HG03103 (cell line): ENCODE data around the gene MRPL10.

Experiments
- ATAC-seq: cut with Tn5 transposase; IDR thresholded peaks from one replicate; pipeline ENCODE4 v1.9.1; 2021; ENCODE audit warnings: low read depth; ENCODE audit not compliant: unreplicated experiment

MRPL10 gene

DNA sequence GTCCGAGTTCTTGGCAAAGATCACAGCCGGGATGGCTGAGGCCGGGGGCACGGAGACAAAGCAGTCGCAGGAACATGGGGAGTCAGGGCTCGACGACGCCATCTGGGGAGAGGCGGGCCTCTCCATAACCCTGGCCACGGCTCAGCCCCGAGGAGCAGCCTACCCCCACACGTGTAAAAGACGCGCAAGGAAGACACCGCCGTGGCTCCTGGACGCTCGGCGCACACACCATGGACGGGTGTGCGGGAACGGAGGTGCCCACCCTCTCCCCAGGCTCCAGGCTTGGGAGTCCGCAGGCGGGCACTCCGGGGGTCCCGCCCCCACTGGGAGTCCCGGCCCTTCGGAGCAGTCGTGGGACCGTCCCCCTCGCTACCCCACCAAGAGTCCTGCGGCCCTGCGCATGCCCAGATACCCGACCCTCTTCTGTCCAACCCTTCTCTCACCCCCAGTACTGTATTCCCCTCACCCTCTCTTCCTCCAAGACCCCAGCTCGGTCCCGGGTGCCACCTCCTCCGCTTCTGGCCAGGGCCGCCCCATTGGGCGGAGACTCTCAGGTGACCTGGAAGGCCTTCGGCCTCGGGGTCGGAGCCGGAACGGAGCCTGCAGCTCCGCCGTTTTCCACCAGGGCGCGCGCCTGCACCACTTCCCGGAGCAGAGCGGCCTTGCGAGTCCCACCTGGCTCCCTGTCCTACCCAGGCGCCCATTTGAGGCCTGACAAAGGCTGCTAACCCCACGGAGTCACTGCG, 9.6 kb upstream of the MRPL10 start, which contains the start of gene SCRN2:
Gene SCRN2, minus strand, starts transcription at position 532 of the 746 bp plus-strand sequence. Its CDS starts 430 bp downstream, at position 102.
- ATAC-seq: peak; percentile 70

DNA sequence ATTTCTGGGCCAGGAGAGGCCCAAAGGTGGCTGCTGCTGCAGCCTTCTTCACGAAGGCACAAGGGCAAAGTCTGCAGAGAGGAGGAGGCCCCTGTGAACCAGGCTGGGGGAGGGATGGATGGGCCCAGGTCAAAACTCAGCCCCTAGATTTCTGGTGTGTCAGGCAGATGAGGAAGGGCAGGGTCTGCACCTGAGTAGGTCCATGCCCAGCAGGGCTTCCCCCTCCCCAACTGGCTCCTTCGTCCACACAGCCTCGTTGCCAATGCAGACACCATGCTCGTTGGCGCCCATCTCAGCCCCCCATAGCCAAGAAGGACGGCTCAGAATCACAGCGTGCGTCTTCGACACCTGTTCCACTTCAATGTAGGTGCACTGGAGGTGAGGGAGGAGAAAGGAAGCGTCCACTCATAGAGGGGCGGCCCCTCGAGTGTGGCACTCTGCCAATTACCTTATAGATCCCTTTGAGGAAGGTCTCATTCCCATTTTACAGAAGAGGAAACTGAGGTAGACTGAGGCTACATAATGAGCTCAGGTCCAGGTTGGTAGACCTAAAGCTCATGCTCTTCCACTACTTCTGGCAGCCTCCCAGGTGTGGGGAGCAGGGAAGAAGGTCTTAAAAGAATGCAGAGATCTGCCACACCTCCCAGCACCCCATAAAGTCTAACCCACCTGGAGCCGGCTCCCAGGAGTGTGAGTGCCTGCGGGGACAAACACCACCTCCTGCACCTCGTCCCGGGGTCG, 8.8 kb upstream of the MRPL10 start:
- ATAC-seq: no peak

DNA sequence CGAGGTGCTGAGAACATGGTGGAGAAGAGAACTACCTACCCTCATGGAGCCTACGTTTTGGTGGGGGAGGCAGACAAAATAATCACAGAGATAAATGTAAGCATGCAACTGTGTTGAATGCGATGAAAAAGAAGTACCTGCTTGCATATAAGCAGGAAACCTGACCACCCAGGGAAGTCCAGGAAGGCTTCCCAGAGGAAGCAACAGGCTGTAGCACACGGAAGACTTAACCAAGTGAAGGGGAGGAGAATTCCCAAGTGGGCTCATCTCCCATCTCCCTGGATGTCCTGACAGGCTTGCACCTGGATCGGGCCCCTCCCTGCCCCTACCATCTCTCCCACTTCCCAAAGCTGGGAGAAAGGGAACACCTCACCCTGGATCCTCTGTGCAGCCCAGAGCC, 7.7 kb upstream of the MRPL10 start:
- no peak for ATAC-seq

DNA sequence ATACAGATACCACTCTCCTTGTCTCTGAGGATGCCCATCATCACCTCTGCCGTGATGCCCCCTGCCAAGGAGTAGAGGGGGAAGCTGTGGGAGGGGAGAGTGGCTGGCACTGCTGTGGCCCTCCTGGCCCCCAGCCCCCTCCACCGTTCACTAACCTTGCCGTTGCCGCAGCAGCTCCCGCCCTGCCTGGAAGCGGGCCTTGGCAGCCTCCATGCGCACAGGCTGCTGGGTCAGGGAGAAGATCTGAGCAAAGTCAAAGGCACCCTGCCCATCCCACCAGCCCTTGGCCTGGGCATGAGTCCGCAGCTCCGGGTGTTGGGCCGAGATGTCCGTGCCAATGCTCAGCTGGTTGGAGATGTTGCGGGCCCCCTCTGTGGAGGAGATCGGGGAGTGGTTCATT, 7.3 kb upstream of the MRPL10 start:
- no peak for ATAC-seq

DNA sequence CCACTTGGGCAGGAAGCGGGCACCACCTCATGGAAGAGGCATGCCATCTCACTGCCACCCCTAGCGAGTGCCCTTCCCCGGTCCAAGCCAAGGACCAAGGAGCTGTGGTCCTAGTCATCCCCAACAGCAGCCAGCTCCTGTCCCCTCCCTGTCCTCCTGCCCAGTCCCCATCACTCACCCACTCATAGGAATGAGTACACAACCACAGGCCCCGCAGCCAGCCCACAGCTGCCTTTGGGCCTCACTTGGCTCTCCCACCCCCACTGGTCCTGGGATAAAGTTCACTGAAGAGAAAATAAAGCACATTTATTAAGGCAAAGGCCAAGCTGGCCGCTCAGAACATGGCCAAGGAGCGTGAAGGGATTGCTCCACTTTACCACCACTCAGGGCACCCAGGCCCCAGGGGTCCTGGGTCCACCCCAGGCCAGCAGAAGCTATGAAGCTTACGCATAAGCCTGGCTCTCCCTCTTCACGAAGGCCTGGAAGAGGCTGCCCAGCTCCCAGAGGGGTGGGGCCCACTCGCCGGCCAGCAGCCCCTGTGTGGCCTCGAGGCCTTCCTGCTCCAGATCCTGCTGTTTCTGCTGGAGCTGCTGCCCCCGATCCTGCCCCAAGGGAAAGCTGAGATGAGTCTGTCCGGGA, 6.2 kb upstream of the MRPL10 start:
- ATAC-seq: no peak

DNA sequence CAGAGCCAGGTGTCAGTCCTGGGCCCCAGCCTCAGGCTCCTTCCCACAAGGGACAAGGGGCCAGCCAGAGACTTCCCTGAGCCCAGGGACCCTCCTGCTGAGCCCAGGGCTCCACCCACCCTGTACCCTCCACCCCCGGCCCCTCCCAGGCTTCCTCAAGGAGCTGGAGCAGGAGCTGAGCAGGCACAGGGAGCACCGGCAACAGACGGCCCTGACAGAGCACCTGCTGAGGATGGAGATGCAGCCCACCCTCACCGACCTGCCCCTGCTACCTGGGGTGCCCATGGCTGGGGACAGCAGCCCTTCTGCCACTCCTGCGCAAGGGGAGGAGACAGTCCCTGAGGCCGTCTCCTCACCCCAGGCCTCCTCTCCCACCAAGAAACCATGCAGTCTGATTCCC, 5.3 kb upstream of the MRPL10 start:
- no peak for ATAC-seq

DNA sequence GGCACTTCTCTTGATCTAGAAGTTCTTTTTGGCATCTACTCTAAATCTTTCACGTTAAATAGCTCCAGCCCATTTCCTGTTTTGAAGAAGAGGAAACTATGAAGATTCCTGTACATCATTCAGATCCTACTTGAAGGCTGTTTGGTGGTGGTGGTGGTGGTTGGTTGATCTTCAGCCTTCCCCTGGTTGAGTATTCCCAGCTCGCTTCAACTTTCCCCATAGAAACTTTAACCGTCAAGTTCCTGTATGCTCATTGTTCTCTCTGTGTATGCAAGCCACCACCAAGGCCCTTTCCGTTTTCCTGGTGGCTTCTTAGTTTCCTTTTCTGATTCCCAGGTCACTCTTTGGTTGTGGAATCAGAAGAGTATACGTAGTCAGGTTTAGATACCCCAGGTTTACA, 3.4 kb upstream of the MRPL10 start:
- ATAC-seq: no peak

DNA sequence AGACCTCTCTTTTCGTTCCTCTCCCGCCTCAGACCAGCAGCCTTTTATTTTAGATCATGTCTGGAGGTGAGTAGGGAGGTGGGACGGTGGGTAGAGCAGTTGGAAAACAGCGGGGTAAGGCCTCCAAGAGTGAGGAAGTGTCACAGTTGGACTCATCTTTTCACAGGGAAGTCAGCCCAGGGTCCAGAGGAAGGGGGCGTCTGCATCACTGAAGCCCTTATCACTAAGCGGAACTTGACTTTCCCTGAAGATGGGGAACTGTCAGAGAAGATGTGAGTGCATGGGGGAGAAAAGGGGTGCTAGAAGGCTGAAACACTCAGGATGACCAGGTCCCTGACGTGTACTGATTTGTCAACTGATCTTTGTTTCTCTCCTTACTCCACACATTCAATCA, 590 bp upstream of the MRPL10 start:
- ATAC-seq: no peak

DNA sequence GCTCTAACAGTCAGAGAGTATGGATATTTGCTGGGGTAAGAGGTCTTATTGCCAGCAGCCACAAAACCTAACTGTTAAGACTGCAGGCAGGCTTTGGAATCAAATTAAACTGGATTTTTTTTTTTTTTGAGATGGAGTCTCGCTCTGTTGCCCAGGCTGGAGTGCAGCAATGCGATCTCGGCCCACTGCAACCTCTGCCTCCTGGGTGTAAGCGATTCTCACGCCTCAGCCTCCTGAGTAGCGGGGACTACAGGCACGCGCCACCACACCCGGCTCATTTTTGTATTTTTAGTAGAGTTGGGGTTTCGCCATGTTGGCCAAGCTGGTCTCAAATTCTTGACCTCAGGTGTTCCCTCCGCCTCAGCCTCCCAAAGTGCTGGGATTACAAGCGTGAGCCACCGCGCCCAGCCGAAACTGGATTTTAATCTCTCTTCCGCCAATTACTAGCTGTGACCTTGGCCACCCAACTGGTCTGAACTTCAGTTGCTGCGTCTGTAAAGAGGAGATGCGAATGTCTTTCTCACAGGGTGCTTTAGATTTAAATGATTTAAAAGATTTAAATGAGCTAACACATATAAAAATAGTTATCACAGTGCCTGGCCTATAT, 842 bp downstream of the MRPL10 start:
- no peak for ATAC-seq

DNA sequence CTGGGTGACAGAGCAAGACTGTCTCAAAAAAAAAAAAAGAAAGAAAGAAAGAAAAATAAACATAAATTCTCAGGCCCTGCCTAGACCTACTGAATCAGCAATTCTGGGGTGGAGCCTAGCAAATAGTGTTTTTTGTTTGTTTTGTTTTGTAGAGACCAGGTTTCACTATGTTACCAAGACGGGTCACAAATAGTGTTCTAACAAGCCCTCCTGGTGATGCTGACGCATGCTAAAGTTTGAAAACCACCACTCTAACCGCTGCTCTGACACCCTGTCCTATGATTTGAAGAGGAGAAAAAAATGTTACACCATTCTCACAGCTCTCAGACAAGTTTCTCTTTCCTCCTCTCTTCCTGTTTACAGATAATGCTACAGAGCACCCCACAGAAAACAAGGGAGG, 1.5 kb downstream of the MRPL10 start:
- no peak for ATAC-seq

DNA sequence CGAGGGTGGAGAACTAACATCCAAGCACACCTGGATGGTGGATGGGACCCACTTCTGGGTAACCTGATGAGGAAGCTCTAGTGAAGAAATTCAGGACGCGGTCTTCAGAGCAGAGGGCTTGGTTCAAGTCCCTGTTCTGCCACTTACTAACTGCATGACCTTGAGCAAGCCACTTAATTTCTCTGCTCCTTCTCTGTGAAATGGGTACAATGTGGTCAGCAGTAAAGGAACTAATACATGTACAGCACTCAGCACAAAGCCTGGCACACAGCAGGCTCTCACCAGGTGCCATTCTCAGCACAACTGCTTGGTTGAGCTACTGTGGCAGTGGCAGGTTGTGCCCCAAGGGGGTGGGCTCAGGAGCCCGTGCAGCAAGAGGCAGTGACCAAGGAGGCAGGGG, 7.8 kb downstream of the MRPL10 start:
- no peak for ATAC-seq

DNA sequence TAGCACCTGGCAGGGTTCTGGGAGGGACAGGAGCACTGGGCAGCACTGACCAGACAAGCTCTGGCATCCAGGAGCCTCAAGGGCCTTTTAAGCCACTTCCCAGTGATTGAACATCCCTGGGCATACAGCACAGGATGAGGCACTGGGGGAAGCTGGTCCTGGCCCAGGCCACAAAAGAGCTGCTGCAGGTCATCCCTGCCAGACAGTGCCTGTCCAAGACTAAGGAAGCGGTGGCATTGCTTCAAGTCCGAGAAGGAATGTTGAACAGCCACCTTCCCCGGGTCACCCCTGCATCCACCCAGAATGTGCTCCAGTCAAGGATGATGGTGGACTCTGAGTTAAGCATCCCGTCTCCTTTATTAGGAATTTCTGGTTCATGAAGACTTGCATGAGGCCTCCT, 8.6 kb downstream of the MRPL10 start:
- no peak for ATAC-seq

DNA sequence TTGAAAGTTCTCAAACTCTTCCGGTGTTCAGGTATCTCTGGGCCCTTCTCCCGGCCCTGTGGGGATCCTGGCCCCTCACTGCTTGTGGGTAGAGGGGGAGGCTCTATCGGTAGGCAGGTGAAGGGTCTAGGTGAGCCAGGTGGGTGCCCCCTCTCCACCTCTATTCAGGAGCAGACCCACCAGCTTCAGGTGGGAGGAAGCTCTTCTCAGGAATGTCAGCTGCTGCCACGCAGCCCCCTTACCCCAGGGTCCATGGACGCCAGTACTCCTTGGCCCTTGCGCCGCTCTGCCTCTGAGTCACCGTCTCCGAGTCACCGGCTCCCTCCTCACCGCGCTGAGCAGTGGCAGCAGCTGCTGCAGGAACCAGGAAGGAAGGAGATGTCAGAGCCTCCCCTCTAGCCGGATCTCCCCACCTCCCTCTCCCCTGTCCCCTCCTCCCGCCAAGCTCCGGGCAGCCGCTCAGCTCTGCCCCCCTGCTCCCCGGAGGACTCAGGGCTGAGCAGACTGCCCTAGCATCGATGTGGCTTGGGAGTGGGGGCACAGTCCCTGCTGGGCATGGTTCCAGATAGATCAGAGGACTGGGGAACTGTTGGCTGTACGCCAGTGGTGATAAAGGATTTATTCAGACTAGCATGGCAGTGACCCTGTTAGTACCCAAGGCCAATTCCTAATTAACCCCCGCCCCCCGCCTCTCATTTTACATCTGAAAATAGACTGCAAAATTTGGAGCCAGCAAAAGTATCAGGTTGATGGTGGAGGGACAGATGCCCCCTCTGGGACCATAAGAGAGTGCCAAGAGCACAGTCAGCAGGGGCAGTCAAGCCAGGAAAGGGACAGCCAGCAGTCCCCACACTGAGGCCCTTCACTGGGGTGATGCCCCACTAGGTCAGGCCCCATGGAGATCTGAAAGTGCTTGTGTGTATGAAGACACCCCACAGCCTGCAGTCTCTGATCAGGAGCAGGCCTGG, 9.6 kb downstream of the MRPL10 start, which contains the start of gene OSBPL7:
Gene OSBPL7, minus strand, starts transcription at position 371 of the 968 bp plus-strand sequence. CDS start 1,516 bp downstream, outside the sequence.
- no peak for ATAC-seq

DNA sequence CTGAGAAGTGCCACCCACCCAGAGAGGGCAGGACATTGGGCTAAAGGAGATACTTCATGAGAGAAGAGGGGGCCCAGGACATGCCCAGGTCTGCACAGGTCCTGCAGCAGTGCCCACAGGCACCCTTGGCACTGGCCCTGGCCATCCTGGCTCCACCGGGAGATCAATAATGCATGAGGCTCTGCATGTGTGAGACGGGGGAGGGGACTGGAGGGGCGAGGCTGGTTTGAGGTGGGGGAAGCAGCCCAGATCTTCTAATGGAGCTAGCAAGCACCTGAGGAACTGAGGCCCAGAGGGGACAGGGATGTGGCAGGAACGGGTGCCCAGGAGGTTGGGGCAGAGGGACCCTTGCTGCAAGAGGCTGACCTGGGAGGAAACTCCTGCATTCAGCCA, 10.3 kb downstream of the MRPL10 start:
- ATAC-seq: no peak

DNA sequence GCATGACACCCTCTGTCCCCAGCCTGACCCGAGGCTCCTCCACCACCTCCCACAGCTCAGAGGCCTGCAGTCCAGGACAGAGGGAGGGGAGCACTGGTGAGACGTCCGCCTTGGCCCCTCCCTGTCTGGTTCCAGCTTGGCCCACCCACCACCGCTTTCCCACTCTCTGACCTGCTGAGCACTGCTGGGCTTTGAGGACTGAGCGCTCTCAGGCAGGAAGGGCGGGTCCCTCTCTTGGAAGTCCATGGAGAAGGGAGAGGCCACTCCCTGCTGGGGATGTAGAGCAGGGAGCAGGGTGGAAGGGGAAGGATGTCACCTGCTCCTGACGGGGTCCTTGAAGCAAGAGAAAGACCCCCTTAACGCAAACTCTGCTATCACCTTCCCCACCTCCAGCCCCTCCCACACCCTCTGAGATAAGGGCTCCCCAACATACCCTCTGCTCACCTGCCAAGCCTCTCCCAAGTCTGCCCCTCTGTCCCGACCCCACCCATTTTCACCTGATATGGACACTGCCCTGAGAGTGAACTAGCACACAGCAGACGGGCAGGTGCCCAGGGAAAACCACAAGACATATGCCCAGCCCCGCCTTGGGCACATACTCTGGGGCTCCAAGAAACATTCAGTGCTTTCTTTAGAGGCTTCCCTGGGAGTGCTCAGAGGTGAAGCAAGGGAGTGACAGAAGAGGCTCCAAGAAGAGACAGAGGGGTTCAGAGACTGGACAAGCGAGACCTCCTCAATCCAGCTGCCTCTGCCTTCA, 11.1 kb downstream of the MRPL10 start:
- no peak for ATAC-seq

DNA sequence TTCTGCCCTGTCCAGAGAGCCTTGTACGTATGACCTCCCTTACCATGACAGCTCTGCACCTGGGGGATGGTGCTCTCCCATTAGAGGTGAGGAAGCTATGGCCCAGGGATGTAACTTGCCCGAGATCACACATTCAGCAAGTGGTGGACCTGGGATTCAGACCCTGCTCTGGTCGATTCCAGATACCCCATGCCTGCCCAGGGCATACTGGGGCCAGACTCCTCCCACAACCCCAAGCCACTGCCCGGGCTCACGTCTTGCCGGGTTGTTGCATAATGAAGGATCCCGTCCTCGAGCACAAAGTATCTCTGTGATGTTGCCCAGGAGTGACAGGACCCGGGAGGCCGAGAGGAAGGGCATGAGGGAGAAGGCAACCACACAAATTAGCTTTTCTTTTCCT, 11.9 kb downstream of the MRPL10 start:
- ATAC-seq: no peak

DNA sequence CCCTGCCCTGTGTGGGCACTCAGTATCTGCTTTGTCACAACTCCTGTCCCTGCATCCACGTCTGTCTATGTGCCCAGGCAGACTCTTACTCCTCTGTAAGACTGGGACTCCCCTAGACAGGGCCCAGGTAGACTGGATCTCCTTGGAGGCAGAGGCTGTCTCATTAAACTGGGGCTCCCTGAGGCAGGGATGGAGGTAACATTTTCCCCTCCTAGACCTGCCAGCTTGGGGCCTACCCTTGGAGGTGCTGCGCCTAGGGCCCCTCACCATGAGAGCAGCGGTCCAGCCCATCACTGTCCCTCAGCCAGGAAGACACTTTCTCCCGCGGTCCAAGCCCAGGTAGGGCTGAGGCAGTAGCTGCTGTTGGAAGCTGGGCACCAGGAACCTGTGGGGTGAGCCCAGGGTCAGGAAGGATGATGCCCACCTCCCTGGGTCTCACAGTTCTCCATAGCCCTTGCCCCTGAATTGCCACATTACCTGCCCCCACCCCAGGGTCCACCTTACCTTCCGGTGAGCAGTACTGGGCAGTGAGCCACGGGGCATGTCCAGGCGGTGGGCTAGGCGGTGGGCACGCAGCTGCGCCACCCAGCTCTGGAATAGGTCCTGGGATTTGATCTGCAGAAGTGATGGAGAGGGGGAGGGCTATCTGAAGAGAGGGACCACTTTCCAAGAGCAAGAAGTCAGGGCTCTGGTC, 13.2 kb downstream of the MRPL10 start:
- no peak for ATAC-seq

DNA sequence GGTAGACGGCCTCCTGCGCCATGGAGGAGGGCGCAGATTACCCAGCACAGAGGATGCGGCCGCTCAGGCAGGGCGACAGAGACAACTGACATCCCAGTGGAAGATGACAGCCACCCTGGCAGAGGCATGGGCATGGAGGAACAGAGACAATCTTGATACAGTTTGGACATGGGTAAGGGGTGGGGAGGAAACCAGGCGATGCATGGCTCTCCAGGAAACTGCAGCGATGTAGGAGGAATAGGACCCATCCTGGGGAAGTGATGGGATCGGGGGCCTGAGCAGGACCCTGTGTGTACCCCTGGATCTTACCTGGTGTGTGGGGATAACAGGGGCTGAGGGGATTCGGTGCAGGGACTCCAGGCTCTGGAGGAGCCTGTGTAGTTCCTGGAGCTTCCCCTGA, 14.4 kb downstream of the MRPL10 start:
- ATAC-seq: no peak
